CD4-positive, alpha-beta T cell treated with Interleukin-6 for 4 hours (primary cell): ENCODE data around the gene CACNG8.
"Not testable (repeated sequence)": the region's sequence is repeated elsewhere in the genome, so short reads cannot be mapped to it uniquely, and the experiment has no call there.

ENCODE experiments used
- DNase-seq: peaks from one replicate; pipeline ENCODE4 v3.0.0-alpha.2; 2020; ENCODE audit warnings: mixed read lengths

Gene CACNG8

DNA sequence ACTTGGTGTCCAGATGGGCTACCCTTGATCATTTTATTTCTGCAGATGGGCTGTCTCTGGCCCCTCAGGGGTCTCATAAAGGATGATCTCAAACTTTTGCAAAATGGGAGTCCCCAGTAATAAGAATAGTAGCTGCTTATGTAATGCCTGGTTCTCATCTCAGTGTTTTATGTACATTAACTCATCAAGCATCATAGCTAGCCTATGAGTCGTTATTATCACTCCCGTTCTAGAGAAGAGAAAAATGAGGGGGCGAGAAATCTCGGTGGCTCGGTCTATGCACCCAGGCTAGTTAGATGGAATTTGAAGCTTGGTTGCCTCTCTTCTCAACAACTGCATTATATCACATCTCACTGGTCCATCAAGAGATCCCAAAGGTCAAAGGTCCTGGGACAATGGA, 32.1 kb downstream of the CACNG8 start:
- DNase-seq, result no peak

DNA sequence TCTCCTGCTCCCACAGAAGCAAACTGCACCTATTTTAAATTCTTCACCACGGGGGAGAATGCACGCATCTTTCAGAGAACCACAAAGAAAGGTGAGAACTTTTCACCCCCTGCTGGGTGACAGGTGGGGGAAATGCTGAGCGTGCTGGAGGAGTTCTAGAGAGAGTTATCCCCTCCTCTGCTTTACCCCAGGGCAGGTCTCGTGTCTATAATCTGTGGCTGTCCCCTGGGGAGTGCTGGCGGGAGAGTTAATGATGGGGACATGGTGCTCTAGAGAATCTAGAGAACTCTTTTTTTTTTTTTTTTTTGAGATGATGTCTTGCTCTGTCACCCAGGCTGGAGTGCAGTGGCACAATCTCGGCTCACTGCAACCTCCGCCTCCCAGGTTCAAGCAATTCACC, 35.5 kb downstream of the CACNG8 start:
- no peak for DNase-seq

DNA sequence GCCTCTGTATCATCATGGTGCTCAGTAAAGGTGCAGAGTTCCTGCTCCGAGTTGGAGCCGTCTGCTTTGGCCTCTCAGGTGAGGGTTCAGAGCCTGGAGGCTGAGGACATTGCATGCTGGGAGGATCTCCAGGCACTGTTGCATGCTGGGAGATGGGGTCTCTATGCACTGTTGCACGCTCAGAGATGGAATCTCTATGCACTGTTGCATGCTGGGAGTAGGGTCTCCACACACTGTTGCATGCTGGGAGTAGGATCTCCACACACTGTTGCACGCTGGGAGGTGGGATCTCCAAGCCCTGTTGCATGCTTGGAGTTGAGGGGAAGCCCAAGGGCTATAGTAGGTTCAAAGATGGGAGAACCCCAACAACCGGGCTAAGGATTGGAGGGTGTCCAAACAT, 37.0 kb downstream of the CACNG8 start:
- DNase-seq, result no peak

DNA sequence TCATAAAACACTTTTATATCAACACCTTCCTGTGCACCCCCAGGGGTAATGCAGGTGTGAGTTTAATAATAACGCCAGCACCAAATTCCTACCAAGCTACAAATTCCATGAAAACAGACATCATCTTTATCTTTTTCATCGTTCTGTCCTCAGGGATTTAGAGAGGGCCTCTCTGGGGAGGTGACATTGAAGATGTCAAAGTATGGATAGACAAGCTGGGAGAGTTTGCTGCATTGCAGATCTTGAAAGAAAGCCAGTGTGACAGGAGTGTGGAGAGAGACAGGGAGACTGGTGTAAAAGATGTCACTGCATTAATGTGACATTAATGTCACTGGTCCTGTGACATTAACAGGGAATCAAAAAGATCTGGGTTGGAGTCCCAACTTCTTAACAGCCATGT, 38.8 kb downstream of the CACNG8 start:
- no peak for DNase-seq

DNA sequence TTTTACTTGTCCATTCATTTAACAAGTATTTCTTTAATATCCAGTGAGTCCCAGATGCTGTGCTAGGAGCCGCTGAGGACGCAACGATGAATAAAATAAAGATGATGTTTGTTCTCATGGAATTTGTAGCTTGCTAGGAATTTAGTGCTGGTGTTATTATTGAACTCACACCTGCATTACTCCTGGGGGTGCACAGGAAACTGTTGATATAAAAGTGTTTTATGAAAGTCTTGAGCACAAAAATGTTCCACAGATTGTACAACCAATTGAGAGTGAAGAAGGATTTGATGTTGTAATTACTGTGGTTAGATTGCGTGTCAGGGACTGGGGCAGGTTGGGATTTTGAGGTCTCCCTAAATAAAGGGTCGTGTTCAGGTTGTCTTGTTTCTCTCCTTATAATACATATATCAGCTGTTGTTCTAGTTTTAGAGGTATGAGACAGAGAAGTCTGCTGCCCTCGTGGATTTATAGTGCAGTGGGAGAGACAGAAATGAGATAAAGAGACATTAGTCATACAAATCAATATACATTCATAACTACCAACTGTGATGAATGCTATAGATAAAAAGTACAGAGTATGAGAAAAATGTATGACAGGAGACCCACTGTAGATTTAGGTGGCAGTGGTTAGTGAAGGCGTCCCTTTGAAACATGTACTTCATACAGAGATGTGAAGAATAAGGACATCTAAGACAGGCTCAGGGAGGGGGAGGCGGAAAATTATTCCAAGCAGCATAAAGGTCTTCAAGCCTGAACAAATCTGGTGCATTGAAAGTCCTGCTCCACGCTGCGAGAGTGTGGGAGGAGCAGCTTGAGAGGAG, 40.0 kb downstream of the CACNG8 start:
- no peak for DNase-seq

DNA sequence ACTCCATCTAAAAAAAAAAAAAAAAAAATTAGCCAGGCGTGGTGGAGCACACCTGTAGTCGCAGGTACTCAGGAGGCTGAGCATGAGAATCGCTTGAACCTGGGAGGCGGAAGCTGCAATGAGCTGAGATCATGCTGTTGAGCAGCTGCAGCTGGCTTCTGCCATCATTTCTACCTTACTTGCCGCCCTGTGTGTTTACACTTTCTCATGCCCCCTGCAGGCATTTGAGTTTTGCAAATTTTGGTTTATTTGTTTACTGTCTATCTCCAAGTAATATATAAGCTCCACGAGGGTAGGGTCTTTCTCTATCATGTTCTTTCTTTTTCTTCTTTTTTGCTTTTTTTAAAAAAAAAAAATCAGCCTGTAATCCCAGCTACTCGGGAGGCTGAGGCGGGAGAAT, 46.7 kb downstream of the CACNG8 start:
- DNase-seq, result no peak

DNA sequence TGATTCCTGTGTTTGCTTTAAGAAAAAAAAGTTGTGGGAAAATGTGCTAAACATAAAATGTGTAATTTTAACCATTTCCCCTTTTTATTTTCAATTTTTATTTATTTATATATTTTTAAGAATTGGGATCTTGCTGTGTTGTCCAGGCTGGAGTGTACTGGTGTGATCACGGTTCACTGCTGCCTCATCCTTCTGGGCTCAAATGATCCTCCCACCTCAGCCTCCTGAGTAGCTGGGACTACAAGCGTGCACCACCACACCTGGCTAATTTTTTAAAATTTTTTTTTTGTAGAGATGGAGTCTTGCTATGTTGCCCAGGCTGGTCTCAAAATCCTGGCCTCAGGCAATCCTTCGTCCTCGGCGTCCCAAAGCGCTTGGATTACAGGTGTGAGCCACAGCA, 47.7 kb downstream of the CACNG8 start:
- DNase-seq, result no peak

DNA sequence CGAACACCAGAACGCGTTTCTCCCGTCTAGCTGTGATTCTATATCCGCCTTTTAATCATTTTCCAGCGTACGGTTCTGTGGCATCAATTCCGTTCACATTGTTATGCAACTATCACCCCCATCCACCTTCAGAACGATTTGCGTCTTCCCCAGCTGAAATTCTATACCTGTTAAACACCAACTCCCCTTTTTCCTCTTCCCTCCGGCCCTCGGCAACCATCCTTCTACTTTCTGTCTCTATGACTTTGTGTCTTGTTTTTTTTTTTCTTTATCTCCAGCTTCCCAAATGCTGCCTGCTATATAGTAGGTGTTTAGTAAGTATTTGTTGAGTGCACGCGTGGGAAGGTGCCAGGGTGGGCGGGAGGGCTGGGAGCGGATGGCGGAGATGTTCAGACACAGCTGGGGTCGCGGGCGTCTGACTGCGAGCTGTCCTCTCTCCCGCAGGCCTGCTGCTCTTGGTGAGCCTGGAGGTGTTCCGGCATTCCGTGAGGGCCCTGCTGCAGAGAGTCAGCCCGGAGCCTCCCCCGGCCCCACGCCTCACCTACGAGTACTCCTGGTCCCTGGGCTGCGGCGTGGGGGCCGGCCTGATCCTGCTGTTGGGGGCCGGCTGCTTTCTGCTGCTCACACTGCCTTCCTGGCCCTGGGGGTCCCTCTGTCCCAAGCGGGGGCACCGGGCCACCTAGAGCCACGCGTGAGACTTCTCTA, 48.9 kb downstream of the CACNG8 start:
- DNase-seq, result no peak

DNA sequence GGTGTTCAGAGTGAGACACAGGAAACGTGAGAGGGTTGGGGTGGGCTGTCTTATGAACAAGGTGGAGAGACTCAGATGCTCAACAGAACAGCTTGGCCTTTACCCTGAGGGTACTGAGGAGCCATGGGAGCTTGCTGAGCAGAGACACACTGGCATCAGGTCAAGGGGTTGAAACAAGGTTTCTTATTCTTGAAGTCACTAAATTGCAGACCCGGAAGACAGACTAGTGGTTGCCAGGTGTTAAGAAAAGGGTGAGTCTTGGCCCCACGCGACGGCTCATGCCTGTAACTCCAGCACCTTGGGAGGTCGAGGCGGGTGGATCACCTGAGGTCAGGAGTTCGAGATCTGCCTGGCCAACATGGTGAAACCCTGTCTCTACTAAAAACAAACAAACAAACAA, 51.1 kb downstream of the CACNG8 start:
- no peak for DNase-seq

DNA sequence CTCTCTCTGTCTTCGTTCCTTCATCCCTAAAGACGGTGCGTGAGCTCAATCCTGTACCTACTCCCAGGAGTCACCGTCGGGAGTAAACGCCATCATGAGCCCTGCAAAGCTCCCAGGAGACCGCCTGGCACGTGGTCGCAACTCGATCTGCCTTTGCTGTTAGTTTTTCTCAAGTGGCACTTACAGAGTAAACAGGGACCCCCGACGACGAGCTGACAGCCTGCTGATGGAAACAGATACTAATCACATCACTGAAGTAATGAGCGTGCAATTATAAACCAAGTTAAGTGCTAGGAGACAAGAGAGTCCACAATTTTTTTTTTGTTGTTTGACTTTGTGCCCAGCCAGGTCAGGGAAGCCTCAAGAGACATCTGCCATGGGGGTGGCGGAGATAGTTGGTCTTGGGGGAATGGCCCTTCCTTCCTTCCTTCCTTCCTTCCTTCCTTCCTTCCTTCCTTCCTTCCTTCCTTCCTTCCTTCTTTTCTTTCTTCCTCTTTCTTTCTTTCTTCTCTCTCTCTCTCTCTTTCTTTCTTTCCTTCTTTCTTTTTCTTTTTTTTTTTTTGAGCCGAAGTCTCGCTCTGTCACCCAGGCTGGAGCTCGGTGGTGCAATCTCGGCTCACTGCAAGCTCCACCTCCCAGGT, 52.3 kb downstream of the CACNG8 start:
- DNase-seq, result no peak

DNA sequence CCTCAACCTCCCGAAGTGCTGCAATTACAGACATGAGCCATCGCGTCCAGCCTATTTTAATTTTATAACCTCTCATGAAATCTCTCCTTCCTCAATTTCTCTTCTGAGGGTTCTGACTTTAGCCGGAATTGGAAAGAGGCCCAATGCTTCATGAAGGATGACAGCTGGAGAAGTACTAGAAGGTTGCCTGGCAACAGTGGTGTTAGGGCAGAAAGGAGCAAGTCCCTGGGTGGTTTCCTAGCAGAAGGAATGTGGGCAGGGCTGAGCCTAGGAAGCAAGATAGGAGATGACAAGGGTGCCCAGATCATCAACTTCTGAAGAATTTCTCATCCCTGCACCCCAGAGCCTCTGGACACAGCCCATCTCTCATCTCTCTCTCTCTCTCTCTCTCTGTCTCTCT, 54.5 kb downstream of the CACNG8 start:
- DNase-seq, result no peak

DNA sequence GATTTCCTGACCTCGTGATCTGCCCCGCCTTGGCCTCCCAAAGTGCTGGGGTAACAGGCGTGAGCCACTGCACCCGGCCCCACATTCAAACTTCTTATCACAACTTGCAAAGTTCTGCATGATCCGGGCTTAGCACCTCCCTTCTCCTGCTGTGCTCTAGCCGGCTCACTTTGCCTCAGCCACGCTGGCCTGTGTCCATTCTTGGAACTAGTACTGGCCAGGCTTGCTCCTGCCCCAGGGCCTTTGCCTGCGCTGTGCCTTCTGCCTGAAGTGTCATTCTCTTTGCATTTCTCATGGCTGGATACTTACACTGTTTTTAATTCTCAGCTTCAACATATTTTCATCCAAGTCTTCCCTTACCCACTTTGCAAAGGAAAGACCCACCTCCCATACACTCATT, 58.6 kb downstream of the CACNG8 start:
- DNase-seq, result no peak

DNA sequence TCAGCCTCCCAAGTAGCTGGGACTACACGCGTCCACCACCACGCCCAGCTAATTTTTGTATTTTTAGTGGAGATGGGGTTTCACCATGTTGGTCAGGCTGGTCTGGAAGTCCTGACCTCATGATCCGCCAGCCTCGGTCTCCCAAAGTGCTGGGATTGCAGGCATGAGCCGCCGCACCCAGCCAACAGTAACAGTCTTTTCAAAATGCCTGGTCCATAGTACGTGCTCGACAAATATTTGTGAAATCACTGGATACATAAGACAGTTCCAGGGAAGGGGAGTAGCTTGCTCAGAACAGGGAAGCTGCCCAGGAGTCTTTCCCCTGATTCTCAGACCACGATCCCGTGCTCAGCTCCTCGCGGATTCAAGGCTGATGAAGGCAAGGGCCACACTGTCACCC, 59.2 kb downstream of the CACNG8 start:
- no peak for DNase-seq

DNA sequence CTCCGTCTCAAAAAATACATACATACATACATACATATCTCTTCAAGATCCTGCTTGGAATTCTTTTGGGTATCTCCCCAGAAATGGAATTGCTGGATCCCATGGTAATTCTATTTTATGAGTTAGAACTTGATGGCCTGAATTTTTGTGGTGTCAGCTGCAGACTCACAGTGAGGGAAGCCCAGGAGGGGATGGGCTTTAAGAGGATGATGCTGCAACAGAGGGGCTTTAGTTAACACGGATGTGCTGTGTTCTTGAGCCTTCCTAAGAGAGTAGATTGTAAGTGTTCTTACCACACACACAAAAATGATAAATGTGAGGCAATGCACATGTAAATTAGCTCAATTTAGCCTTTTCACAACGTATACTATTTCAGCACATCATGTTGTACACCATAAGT, 60.5 kb downstream of the CACNG8 start:
- DNase-seq, result no peak

DNA sequence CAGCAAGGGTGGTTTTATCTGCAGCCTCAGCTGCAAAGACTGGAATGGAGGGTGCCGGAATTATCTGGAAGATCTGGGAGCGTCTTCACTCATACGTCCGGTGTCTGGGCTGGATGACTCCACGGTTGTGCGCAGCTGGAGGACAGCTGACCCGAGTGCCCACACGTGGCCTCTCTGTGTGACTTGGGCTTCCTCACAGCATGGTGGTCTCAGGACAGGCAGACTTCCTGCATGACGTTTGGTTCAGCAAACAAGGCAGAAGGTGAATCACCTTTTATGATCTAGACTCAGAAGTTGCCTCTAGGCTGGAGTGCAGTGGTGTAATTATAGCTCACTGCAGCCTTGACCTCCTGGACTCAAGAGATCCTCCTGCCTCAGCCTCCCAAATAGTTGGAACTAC, 61.9 kb downstream of the CACNG8 start:
- DNase-seq, result no peak

DNA sequence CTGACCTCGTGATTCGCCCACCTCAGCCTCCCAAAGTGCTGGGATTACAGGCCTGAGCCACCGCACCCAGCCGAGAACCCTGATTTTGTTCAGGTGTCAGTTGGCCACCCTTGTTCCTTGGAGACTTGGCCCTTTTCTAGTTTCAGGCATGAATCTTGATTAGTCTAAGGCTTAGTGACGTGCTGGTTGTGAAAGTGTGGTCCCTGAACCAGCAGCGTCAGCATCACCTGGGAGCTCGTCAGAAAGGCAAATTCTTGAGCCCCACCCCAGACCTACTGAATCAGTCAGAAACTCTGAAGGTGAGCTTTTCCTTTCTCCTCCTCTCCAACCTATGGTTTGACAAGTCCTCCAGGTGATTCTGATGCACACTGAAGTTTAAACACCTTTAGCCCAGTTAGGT, 63.9 kb downstream of the CACNG8 start:
- no peak for DNase-seq

DNA sequence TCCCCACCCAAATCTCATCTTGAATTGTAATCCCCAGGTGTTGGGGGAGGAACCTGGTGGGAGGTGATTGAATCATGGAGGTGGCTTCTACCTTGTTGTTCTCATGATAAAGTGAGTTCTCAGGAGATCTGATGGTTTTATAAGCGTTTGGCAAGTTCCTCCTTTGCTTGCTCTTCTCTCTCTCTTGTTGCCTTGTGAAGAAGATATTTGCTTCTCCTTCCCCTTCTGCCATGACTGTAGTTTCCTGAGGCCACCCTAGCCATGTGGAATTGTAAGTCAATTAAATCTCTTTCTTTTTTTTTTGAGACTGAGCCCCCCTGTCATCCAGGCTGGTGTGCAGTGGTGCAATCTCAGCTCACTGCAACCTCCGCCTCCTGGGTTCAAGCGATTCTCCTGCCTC, 66.6 kb downstream of the CACNG8 start:
- no peak for DNase-seq

DNA sequence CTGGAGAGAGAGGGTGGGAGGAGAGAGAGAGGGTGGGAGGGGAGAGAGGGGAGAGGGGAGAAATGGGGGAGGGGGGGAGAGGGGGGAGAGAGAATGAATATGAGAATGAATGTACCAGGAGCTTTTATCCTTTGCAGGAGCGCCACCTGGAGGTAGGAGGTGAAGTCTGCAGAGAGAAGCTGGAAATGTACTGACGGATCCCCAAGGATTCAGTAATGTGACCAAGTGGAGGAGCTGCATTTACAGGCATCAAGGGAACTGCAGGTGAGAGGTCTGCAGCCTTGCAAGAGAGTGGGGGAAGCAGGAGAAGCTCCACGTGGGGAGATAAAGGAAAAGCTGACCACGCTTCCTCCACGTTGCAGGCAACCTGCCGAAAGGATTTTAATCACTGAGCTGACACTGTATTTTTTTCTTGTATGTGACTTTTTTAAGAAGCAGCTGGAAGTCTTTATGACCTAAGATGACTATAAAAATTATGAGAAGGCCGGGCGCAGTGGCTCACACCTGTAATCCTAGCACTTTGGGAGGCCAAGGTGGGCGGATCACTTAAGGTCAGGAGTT, 67.3 kb downstream of the CACNG8 start:
- DNase-seq, result peak; percentile 65

DNA sequence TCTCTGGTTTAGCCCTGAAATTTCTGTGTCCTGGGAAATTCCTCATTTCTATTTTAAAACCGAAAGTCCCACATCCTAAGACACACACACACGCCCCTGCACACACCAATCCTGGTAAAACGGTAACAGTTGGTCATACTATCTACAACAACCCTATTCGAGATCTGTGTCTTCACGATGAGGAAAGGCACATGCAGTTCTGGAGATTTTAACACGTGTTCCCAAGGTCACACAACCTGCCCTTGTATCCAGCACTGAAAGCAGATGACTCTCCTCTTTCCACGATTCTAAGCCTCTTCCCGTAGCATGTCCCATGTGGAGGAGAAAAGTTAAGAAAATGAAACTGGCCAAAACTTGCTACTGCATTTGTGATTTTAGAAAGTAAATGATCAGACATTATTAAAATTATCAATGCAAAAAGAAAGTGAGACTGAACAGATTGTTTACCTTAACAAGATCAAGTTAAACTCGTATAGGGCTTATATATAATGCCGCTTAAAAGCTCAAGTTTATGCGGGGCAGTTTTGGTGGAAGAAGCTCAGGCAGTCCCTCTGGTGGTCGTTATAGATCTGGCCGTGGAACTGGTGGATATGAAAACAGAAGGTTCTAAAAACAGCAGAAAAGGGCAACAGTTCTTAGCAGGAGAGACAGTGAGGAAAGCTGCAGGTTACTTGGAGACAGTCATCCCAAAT, 68.3 kb downstream of the CACNG8 start:
- DNase-seq, result no peak

DNA sequence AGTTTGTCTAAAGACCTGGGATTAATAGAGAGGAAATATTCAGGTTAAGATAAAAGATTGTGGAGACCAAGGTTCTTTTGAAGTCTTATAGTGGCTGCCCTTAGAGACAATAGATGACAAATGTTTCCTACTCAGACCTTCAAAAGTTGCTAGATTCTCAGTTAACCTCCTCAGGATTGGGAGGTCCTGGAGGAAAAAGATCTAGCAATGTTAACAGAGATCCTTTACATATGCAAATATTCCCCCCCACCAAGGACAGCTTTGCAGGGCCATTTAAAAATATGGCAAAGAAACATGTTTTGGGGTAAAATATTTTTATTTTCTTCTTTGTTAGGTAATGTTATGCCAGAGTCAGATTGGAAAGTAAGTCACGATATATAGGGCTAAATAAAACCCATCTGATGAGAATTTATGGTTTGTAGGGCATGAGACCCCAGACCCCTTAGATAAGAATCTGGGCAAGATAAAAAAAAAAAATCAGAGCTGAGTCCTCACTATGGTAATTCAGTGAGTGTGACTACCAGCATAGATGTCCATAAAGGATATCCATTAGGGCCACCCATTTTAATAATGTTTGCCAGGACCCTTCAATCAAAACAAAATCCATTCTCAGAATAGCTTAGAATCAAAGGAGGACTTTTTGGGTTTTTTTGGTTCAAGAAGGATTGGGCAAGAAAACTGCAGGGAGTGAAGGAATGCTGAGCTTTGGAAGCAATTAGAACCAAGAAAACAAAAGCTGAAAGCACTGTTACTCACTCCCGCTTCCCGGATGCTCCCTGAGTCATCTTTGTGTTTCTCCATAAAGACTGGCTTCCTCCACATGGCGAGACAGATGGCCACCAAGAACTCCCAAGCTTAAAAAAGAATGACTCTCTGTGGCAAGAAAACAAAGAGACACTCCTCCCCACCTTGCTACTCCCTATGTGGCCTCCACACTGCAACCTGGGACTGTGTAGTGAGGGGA, 72.8 kb downstream of the CACNG8 start:
- DNase-seq, result no peak

DNA sequence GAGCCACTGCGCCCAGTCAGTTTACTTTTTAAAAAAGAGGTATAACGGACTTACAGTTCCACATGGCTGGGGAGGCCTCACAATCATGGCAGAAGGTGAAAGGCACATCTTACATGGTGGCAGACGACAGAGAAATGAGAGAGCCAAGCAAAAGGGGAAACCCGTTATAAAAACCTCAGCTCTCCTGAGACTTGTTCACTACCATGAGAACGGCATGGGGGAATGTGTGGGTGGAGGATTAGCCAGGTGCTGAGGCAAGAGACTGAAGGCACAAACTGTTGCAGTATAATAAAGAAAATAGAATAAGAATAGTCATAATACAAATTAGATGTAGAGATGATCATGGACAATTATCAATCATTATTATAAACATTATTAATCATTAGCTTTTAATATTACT, 73.8 kb downstream of the CACNG8 start:
- not testable (repeated sequence) for DNase-seq
